H1 (cell line): ENCODE data around the gene CYP51A1. TPM values are rescaled to one million over a fixed set of nuclear protein-coding genes. Genes with fewer than 3 reads are reported as not detected.
"Not testable (repeated sequence)": the region's sequence is repeated elsewhere in the genome, so short reads cannot be mapped to it uniquely, and the experiment has no call there.

Experiments
- CTCF ChIA-PET: fragments of 300-600 bp; sonication (Branson Sonifier 250); formaldehyde crosslinking; loops from one replicate; lab custom pipeline; 2021; ENCODE audit not compliant: partially characterized antibody; lab: Charles Lee
- POLR2A ChIA-PET: fragments of 300-600 bp; sonication (Branson Sonifier 250); formaldehyde crosslinking; loops from one replicate; lab custom pipeline; 2021; ENCODE audit warnings: inconsistent platforms; ENCODE audit not compliant: partially characterized antibody; lab: Charles Lee
- DNase-seq, 2 experiments: peaks; one replicate each; pipeline versions ENCODE4 v3.0.0 to v3.0.0-alpha.2; 2010 to 2022; ENCODE audit warnings: low spot score in 2 of 2, low read depth in 1 of 2, mixed read lengths in 1 of 2
- FAIRE-seq: peaks from 2 replicates; lab custom pipeline; 2011; peaks lifted over from hg19 to GRCh38; lab: Jason Lieb, UNC
- H2AFZ ChIP-seq: 2 replicates; pipeline ENCODE4 v1.8.1; 2012; ENCODE audit warnings: low read length, inconsistent platforms
- H2AK5ac ChIP-seq: 2 replicates; pipeline ENCODE4 v1.6.1; 2013; ENCODE audit warnings: low read depth, low read length
- H2BK120ac ChIP-seq: replicated peaks from 2 replicates; pipeline ENCODE3; 2013; ENCODE audit warnings: low read depth, low read length, inconsistent platforms
- H2BK12ac ChIP-seq: 2 replicates; pipeline ENCODE4 v1.6.1; 2013; ENCODE audit warnings: low read depth, low read length
- H2BK15ac ChIP-seq: 2 replicates; pipeline ENCODE4 v1.6.1; 2013; ENCODE audit warnings: low read length
- H2BK20ac ChIP-seq: 2 replicates; pipeline ENCODE4 v1.6.1; 2013; ENCODE audit warnings: low read length
- H2BK5ac ChIP-seq: 2 replicates; pipeline ENCODE4 v1.6.1; 2013; ENCODE audit warnings: low read depth, low read length
- H3K14ac ChIP-seq: 2 replicates; pipeline ENCODE4 v1.6.1; 2013; ENCODE audit warnings: inconsistent platforms; ENCODE audit not compliant: insufficient read length
- H3K18ac ChIP-seq: 2 replicates; pipeline ENCODE4 v1.6.1; 2013; ENCODE audit warnings: low read length; ENCODE audit errors: extremely low read depth
- H3K23ac ChIP-seq: 2 replicates; pipeline ENCODE4 v1.6.1; 2013; ENCODE audit warnings: inconsistent platforms; ENCODE audit not compliant: insufficient read length
- H3K23me2 ChIP-seq: 2 replicates; pipeline ENCODE4 v1.6.1; 2013; ENCODE audit warnings: low read depth, low read length
- H3K27ac ChIP-seq: 2 replicates; pipeline ENCODE4 v1.6.1; 2011; ENCODE audit warnings: low read depth, low read length, inconsistent platforms
- H3K27me3 ChIP-seq, 4 experiments: replicated peaks in 1 of 4; 1 replicate in 1 of 4; 2 replicates in 3 of 4; pipeline versions ENCODE4 v1.6.1 to v1.8.1; 2011 to 2013; ENCODE audit warnings: low read length in 3 of 4, mild to moderate bottlenecking in 3 of 4, inconsistent platforms in 2 of 4, mixed read lengths in 2 of 4, moderate library complexity in 1 of 4; ENCODE audit not compliant: control insufficient read depth in 3 of 4, insufficient read depth in 3 of 4; ENCODE audit errors: extremely low read depth in 1 of 4
- H3K36me3 ChIP-seq, 4 experiments: 2 replicates each; pipeline versions ENCODE4 v1.6.1 to v1.8.1; 2011 to 2013; ENCODE audit warnings: mild to moderate bottlenecking in 4 of 4, low read length in 3 of 4, moderate library complexity in 2 of 4, control low read depth in 1 of 4, inconsistent platforms in 1 of 4; ENCODE audit not compliant: insufficient read depth in 4 of 4, control insufficient read depth in 2 of 4
- H3K4ac ChIP-seq: replicated peaks from 2 replicates; pipeline ENCODE3; 2013; ENCODE audit warnings: low read length, low read depth, mixed read lengths, inconsistent platforms; ENCODE audit not compliant: insufficient read length
- H3K4me1 ChIP-seq, 4 experiments: replicated peaks in 1 of 4; 1 replicate in 1 of 4; 2 replicates in 3 of 4; pipeline versions ENCODE4 v1.6.1 to v1.8.1; 2011 to 2013; ENCODE audit warnings: low read length in 3 of 4, inconsistent platforms in 2 of 4, mixed read lengths in 1 of 4; ENCODE audit not compliant: insufficient read depth in 4 of 4, control insufficient read depth in 3 of 4
- H3K4me2 ChIP-seq, 2 experiments: 2 replicates each; pipeline versions ENCODE4 v1.6.1 to v1.8.1; 2011 to 2013; ENCODE audit warnings: low read depth in 2 of 2, low read length in 2 of 2, control low read depth in 1 of 2, inconsistent platforms in 1 of 2, mild to moderate bottlenecking in 1 of 2; ENCODE audit not compliant: insufficient read depth in 1 of 2
- H3K4me3 ChIP-seq, 4 experiments: fragments of 200-600, 300-600 bp in 1 of 4; sonication (generic), shearing (Covaris generic), sonication (Bioruptor Twin) in 1 of 4; 2 replicates each; pipeline versions ENCODE4 v1.5.1 to v1.8.1; 2011 to 2016; ENCODE audit warnings: low read length in 4 of 4, low read depth in 3 of 4, control low read depth in 2 of 4, inconsistent platforms in 2 of 4, mild to moderate bottlenecking in 2 of 4, mixed read lengths in 1 of 4, moderate library complexity in 1 of 4; ENCODE audit not compliant: insufficient read depth in 2 of 4; ENCODE audit errors: extremely low read depth in 1 of 4
- H3K56ac ChIP-seq: replicated peaks from 2 replicates; pipeline ENCODE3; 2013; ENCODE audit warnings: low read depth, mild to moderate bottlenecking, mixed read lengths, low read length, inconsistent platforms; ENCODE audit not compliant: insufficient read length
- H3K79me1 ChIP-seq: 2 replicates; pipeline ENCODE4 v1.6.1; 2013; ENCODE audit warnings: low read depth, low read length, control low read depth
- H3K79me2 ChIP-seq, 2 experiments: 2 replicates each; pipeline versions ENCODE4 v1.6.1 to v1.8.1; 2012 to 2013; ENCODE audit warnings: low read length in 2 of 2, mild to moderate bottlenecking in 2 of 2, inconsistent platforms in 1 of 2; ENCODE audit not compliant: insufficient read depth in 2 of 2, control insufficient read depth in 1 of 2
- H3K9ac ChIP-seq, 4 experiments: replicated peaks in 1 of 4; 1 replicate in 1 of 4; 2 replicates in 3 of 4; pipeline versions ENCODE4 v1.6.1 to v1.8.1; 2011 to 2013; ENCODE audit warnings: low read depth in 3 of 4, low read length in 3 of 4, control low read depth in 2 of 4, mild to moderate bottlenecking in 2 of 4, moderate library complexity in 2 of 4, inconsistent platforms in 1 of 4; ENCODE audit errors: extremely low read depth in 1 of 4
- H3K9me3 ChIP-seq, 2 experiments: 2 replicates each; pipeline versions ENCODE4 v1.6.1 to v1.8.1; 2012 to 2013; ENCODE audit warnings: mild to moderate bottlenecking in 2 of 2, moderate library complexity in 2 of 2, control low read depth in 1 of 2, inconsistent platforms in 1 of 2, low read depth in 1 of 2, low read length in 1 of 2, mixed read lengths in 1 of 2; ENCODE audit not compliant: insufficient read depth in 2 of 2
- H4K20me1 ChIP-seq, 2 experiments: replicated peaks in 1 of 2; 2 replicates each; pipeline versions ENCODE3 to v1.8.1; 2011 to 2013; ENCODE audit warnings: inconsistent platforms in 2 of 2, low read length in 2 of 2, mild to moderate bottlenecking in 1 of 2; ENCODE audit not compliant: insufficient read depth in 2 of 2, control insufficient read depth in 1 of 2
- H4K5ac ChIP-seq: 2 replicates; pipeline ENCODE4 v1.6.1; 2013; ENCODE audit warnings: low read length, low read depth, mixed read lengths, inconsistent platforms; ENCODE audit not compliant: insufficient read length
- H4K8ac ChIP-seq: 2 replicates; pipeline ENCODE4 v1.8.0; 2013; ENCODE audit warnings: mild to moderate bottlenecking, moderate library complexity, low read length, inconsistent platforms; ENCODE audit not compliant: insufficient read depth; ENCODE audit errors: extremely low read depth
- H4K91ac ChIP-seq: replicated peaks from 2 replicates; pipeline ENCODE3; 2013; ENCODE audit warnings: low read length, mixed read lengths, inconsistent platforms; ENCODE audit not compliant: insufficient read length
- WGBS, 2 experiments: shearing (Covaris generic) in 1 of 2; methylation state at CpG; one replicate each; pipeline versions ENCODE4 v1.1.6 to v1.1.7; 2013 to 2015; ENCODE audit warnings: low lambda C conversion rate in 2 of 2, mixed read lengths in 2 of 2, inconsistent platforms in 1 of 2, low coverage in 1 of 2, missing lambda C conversion rate in 1 of 2; ENCODE audit not compliant: insufficient replicate concordance in 2 of 2, insufficient coverage in 1 of 2, insufficient read length in 1 of 2; ENCODE audit errors: extremely low coverage in 1 of 2, missing lambda C conversion rate in 1 of 2; 5-methylcytosine and 5-hydroxymethylcytosine counted together
- polyA plus RNA-seq, 7 experiments: library from polyadenylated mRNA; depleted of rRNA in 3 of 7; stranded (reverse) in 5 of 7; unstranded in 2 of 7; fragments of >200 nt in 5 of 7; fragments of 200-250 nt in 2 of 7; gene quantifications; 1 replicate in 5 of 7; 2 replicates in 1 of 7; 4 replicates in 1 of 7; pipeline versions ENCODE4 v1.2.1 to v1.2.3, GENCODE V29; 2011 to 2013; ENCODE audit warnings: missing spikeins in 2 of 7, mixed read lengths in 2 of 7
- total RNA-seq: library from RNA; stranded (reverse); fragmentation: NEBNext Ultra II Directional; extraction: Animal tissue kit (Norgen Biotek cat#: 25700); gene quantifications from 2 replicates; pipeline ENCODE4 v1.2.1, GENCODE V29; 2021

The CYP51A1 gene
- total and polyA plus RNA-seq, 2 of the 8 experiments (the other 6 are each of a cell fraction or from before 2014, with no cell fraction given), result 9.8 to 111 TPM

GRCh38 chr7:92143192-92143880, 9.1 kb upstream of the CYP51A1 start:
- H3K23ac ChIP-seq, H3K18ac ChIP-seq, H3K4me2 ChIP-seq, CTCF ChIA-PET, H2BK15ac ChIP-seq, H3K9me3 ChIP-seq, H3K14ac ChIP-seq, H3K27ac ChIP-seq, H3K9ac ChIP-seq, H4K8ac ChIP-seq, H2BK120ac ChIP-seq, H4K5ac ChIP-seq, H3K79me2 ChIP-seq, DNase-seq, H3K4me1 ChIP-seq, H4K91ac ChIP-seq, H3K4ac ChIP-seq, FAIRE-seq, H3K27me3 ChIP-seq, H3K79me1 ChIP-seq, H3K36me3 ChIP-seq, H2BK5ac ChIP-seq, H3K4me3 ChIP-seq, H2BK20ac ChIP-seq, H2AK5ac ChIP-seq, H2AFZ ChIP-seq, H3K23me2 ChIP-seq, H3K56ac ChIP-seq, H4K20me1 ChIP-seq, H2BK12ac ChIP-seq: not testable (repeated sequence)
- POLR2A ChIA-PET, result interaction anchor here (0.8 kb wide), 1 partner anchor 9 kb away, joined by 3 read pairs; the partner anchor contains the start of gene CYP51A1
- 93% methylated on average over 46 of the region's 50 CpGs; no CpG with 5 or more reads in 1 of the 2 experiments for WGBS, 2 experiments

GRCh38 chr7:92142791-92143190, 8.5 kb upstream of the CYP51A1 start:
- FAIRE-seq, H3K79me1 ChIP-seq, CTCF ChIA-PET, H3K23ac ChIP-seq, H3K4me2 ChIP-seq, H2BK5ac ChIP-seq, H2AFZ ChIP-seq, H4K8ac ChIP-seq, H4K20me1 ChIP-seq, H3K79me2 ChIP-seq, H3K56ac ChIP-seq, H4K5ac ChIP-seq, H2AK5ac ChIP-seq, H3K36me3 ChIP-seq, H2BK12ac ChIP-seq, POLR2A ChIA-PET, H3K27ac ChIP-seq, H3K4me1 ChIP-seq, DNase-seq, H3K23me2 ChIP-seq, H3K18ac ChIP-seq, H3K14ac ChIP-seq, H2BK15ac ChIP-seq, H3K9ac ChIP-seq, H4K91ac ChIP-seq, H3K9me3 ChIP-seq, H2BK20ac ChIP-seq, H3K4ac ChIP-seq, H3K4me3 ChIP-seq, H3K27me3 ChIP-seq, H2BK120ac ChIP-seq: not testable (repeated sequence)
- 98% methylated on average over 9 of the region's 9 CpGs; no CpG with 5 or more reads in 1 of the 2 experiments for WGBS, 2 experiments
